Uterus (tissue), 2 donors: ENCODE results near the gene FGF3.

Experiments
- POLR2A ChIP-seq, 2 donors: fragments of 450-650 bp; IDR thresholded peaks; one replicate each; pipeline ENCODE4 v1.6.1; 2016; ENCODE audit warnings: antibody characterized with exemption in 2 of 2, mild to moderate bottlenecking in 1 of 2, moderate library complexity in 1 of 2
- TF ChIP-seq, protein P1 (sequence below), 4 experiments: fragments of 200-600 bp in 2 of 4; fragments of 450-650 bp in 2 of 4; sonication (generic) in 2 of 4; IDR thresholded peaks; one replicate each; pipeline ENCODE4 v1.5.1; 2016 to 2019; ENCODE audit warnings: antibody characterized with exemption in 4 of 4, mild to moderate bottlenecking in 2 of 4, moderate library complexity in 1 of 4

DNA sequence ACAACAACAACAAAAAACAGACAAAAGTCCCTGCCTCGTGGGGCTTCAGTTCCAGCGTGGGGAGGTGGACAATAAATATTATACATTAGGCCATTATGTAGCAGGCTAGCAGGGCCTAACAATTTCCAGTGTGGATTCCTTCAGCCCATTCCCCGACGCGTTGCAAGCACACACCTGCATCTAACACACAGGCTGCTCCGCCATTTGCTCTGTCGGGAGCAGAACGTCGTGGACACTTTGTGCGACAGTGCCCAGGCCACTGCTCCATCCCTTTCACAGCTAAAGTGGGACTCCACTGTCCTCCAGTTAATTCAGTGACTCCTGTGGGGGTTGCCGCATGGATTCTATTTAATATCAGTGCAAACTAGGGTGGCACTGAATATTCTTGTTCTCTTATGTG lies 10.9 kb upstream of the FGF3 start:
- TF ChIP-seq, protein P1, sequence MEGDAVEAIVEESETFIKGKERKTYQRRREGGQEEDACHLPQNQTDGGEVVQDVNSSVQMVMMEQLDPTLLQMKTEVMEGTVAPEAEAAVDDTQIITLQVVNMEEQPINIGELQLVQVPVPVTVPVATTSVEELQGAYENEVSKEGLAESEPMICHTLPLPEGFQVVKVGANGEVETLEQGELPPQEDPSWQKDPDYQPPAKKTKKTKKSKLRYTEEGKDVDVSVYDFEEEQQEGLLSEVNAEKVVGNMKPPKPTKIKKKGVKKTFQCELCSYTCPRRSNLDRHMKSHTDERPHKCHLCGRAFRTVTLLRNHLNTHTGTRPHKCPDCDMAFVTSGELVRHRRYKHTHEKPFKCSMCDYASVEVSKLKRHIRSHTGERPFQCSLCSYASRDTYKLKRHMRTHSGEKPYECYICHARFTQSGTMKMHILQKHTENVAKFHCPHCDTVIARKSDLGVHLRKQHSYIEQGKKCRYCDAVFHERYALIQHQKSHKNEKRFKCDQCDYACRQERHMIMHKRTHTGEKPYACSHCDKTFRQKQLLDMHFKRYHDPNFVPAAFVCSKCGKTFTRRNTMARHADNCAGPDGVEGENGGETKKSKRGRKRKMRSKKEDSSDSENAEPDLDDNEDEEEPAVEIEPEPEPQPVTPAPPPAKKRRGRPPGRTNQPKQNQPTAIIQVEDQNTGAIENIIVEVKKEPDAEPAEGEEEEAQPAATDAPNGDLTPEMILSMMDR (IDR thresholded peaks at IDR 0.05), result no peak
- no peak for TF ChIP-seq POLR2A (IDR thresholded peaks at IDR 0.05)
